Measurements from ENCODE around the gene PSMB5.

The PSMB5 gene

GRCh38 chr14:23074906-23075305 lies 40.2 kb upstream of the PSMB5 start:
- Histone ChIP-seq H2AFZ (ENCODE audit: low read depth, low read length) (no peak overlapping the region), H3K4me1 (ENCODE audit: insufficient read depth, low read length) (peaks cover 24% of the 10 kb centered on the region), H4K20me1 (ENCODE audit: insufficient read depth, low read length) (peaks cover 5% of the 10 kb centered on the region; the same call in 1 of the 2 replicates), H3K36me3 (ENCODE audit: insufficient read depth, low read length) (peaks cover 68% of the 10 kb centered on the region), H3K4me3 (ENCODE audit: low read depth in 1 of 2, low read length in 2 of 2) (no peak overlapping the region), H3K79me2 (ENCODE audit: insufficient read depth, low read length) (peaks cover 25% of the 10 kb centered on the region), H3K4me2 (ENCODE audit: insufficient read depth, low read length) (no peak overlapping the region), H3K27me3 (ENCODE audit: insufficient read depth, low read length, poor library complexity) (no peaks in the 10 kb centered on the region), H3K27ac (ENCODE audit: low read length) (no peak overlapping the region), H3K9me3 (ENCODE audit: insufficient read depth, low read length, severe bottlenecking) (no peaks in the 10 kb centered on the region), H3K9ac (ENCODE audit: low read depth, low read length) (no peak overlapping the region)
- no peak for ATAC-seq (ENCODE audit: insufficient read depth, low read depth)
- TF ChIP-seq EZH2 (IDR thresholded peaks at IDR 0.05; ENCODE audit: borderline replicate concordance, low read depth, low read length, severe bottlenecking), result no peak
- TF ChIP-seq, protein P1, sequence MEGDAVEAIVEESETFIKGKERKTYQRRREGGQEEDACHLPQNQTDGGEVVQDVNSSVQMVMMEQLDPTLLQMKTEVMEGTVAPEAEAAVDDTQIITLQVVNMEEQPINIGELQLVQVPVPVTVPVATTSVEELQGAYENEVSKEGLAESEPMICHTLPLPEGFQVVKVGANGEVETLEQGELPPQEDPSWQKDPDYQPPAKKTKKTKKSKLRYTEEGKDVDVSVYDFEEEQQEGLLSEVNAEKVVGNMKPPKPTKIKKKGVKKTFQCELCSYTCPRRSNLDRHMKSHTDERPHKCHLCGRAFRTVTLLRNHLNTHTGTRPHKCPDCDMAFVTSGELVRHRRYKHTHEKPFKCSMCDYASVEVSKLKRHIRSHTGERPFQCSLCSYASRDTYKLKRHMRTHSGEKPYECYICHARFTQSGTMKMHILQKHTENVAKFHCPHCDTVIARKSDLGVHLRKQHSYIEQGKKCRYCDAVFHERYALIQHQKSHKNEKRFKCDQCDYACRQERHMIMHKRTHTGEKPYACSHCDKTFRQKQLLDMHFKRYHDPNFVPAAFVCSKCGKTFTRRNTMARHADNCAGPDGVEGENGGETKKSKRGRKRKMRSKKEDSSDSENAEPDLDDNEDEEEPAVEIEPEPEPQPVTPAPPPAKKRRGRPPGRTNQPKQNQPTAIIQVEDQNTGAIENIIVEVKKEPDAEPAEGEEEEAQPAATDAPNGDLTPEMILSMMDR (IDR thresholded peaks at IDR 0.05; ENCODE audit: borderline replicate concordance, extremely low read depth, low read length, poor library complexity, severe bottlenecking), result no peak
- DNase-seq, result no peak

GRCh38 chr14:23071921-23072539 lies 37.3 kb upstream of the PSMB5 start:
- Histone ChIP-seq H3K27ac (ENCODE audit: low read length) (peak overlapping the region; percentile 78), H2AFZ (ENCODE audit: low read depth, low read length) (0 out of 2 replicates have a peak overlapping the region, but pooled peaks have one; percentile 1), H3K4me2 (ENCODE audit: insufficient read depth, low read length) (peak overlapping the region; percentile 92), H3K36me3 (ENCODE audit: insufficient read depth, low read length) (peaks cover 67% of the 10 kb centered on the region), H3K9me3 (ENCODE audit: insufficient read depth, low read length, severe bottlenecking) (no peaks in the 10 kb centered on the region), H3K4me3 (ENCODE audit: low read depth in 1 of 2, low read length in 2 of 2) (peak overlapping the region in 1 of 2 experiments; percentile 75; a peak in 3 of 4 replicates), H4K20me1 (ENCODE audit: insufficient read depth, low read length) (peaks cover 24% of the 10 kb centered on the region), H3K9ac (ENCODE audit: low read depth, low read length) (peak overlapping the region; percentile 70), H3K79me2 (ENCODE audit: insufficient read depth, low read length) (peaks cover 49% of the 10 kb centered on the region), H3K27me3 (ENCODE audit: insufficient read depth, low read length, poor library complexity) (no peaks in the 10 kb centered on the region), H3K4me1 (ENCODE audit: insufficient read depth, low read length) (peaks cover 40% of the 10 kb centered on the region)
- no peak for DNase-seq
- ATAC-seq (ENCODE audit: insufficient read depth, low read depth), result no peak
- no peak for TF ChIP-seq EZH2 (IDR thresholded peaks at IDR 0.05; ENCODE audit: borderline replicate concordance, low read depth, low read length, severe bottlenecking)
- TF ChIP-seq, protein P1 (IDR thresholded peaks at IDR 0.05; ENCODE audit: borderline replicate concordance, extremely low read depth, low read length, poor library complexity, severe bottlenecking), result no peak

DNA sequence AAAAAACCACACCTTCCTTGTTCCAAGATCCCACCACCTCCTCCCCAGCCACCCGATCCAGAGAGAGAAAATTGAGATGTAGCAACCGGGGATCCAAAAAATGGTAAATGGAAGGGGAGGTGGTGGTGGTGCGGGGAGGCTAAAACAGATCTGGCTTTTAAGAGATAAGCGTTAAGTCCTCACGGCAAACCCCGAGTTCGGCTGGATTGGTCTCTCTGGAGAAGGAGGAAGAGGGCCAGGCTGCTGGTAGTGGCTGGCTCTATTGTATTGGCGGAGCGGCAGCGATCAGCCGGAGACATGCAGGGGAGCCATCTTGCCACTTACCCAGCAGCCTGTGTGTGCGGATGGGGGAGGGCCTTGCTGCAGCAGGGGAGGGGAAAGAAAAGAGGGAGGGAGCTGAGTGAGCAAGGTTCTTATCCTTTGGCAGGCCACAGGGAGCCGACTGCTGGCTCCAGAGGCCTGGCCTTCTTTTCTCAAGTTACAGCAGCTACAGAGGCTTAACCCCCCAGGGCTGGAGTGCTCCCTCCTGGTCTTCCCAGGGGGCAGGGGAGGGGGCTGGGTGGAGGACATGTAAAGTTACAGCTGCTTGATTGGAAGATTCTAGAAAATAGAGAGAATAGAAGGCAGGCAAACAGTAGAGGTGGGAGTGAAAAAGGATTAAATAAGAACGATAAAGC lies 36.7 kb upstream of the PSMB5 start:
- peak; percentile 89 for DNase-seq
- Histone ChIP-seq H3K79me2 (ENCODE audit: insufficient read depth, low read length) (peaks cover 55% of the 10 kb centered on the region), H3K9ac (ENCODE audit: low read depth, low read length) (peak overlapping the region; percentile 70), H2AFZ (ENCODE audit: low read depth, low read length) (peak overlapping the region; percentile 73), H3K27ac (ENCODE audit: low read length) (peak overlapping the region; percentile 78), H3K27me3 (ENCODE audit: insufficient read depth, low read length, poor library complexity) (no peaks in the 10 kb centered on the region), H4K20me1 (ENCODE audit: insufficient read depth, low read length) (peaks cover 29% of the 10 kb centered on the region), H3K4me1 (ENCODE audit: insufficient read depth, low read length) (peaks cover 40% of the 10 kb centered on the region), H3K9me3 (ENCODE audit: insufficient read depth, low read length, severe bottlenecking) (no peaks in the 10 kb centered on the region), H3K4me3 (ENCODE audit: low read depth in 1 of 2, low read length in 2 of 2) (peak overlapping the region; percentile 73 to 75), H3K4me2 (ENCODE audit: insufficient read depth, low read length) (peak overlapping the region; percentile 92), H3K36me3 (ENCODE audit: insufficient read depth, low read length) (peaks cover 66% of the 10 kb centered on the region)
- no peak for TF ChIP-seq EZH2 (IDR thresholded peaks at IDR 0.05; ENCODE audit: borderline replicate concordance, low read depth, low read length, severe bottlenecking)
- TF ChIP-seq, protein P1 (IDR thresholded peaks at IDR 0.05; ENCODE audit: borderline replicate concordance, extremely low read depth, low read length, poor library complexity, severe bottlenecking), result no peak
- ATAC-seq (ENCODE audit: insufficient read depth, low read depth), result peak; percentile 95

All from DND-41 (cell line).